Keratinocyte (primary cell): ENCODE results near the gene HDHD5. TPM values are rescaled to one million over a fixed set of nuclear protein-coding genes. Genes with fewer than 3 reads are reported as not detected.

Experiments
- DNase-seq: peaks from one replicate; pipeline ENCODE4 v3.0.0-alpha.2; 2011; ENCODE audit warnings: low read depth, missing footprints, low spot score
- FAIRE-seq: peaks from 2 replicates; lab custom pipeline; 2011; peaks lifted over from hg19 to GRCh38; lab: Jason Lieb, UNC
- H2AFZ ChIP-seq: 2 replicates; pipeline ENCODE4 v1.6.0; 2012; ENCODE audit warnings: low read length, control low read depth, inconsistent platforms; ENCODE audit not compliant: control insufficient read depth
- H3K27ac ChIP-seq: 2 replicates; pipeline ENCODE4 v1.5.1; 2011; ENCODE audit warnings: low read length; ENCODE audit not compliant: control insufficient read depth, insufficient read depth
- H3K27me3 ChIP-seq: 3 replicates; pipeline ENCODE4 v1.6.0; 2011; ENCODE audit warnings: low read length; ENCODE audit not compliant: control insufficient read depth, insufficient read depth; ENCODE audit errors: extremely low read depth
- H3K36me3 ChIP-seq, 2 experiments: 2 replicates in 1 of 2; 3 replicates in 1 of 2; pipeline ENCODE4 v1.5.1; 2011; ENCODE audit warnings: low read length in 2 of 2, mild to moderate bottlenecking in 1 of 2; ENCODE audit not compliant: control insufficient read depth in 2 of 2, insufficient read depth in 2 of 2; ENCODE audit errors: extremely low read depth in 1 of 2
- H3K4me1 ChIP-seq: 3 replicates; pipeline ENCODE4 v1.5.1; 2011; ENCODE audit warnings: low read length; ENCODE audit not compliant: control insufficient read depth, insufficient read depth; ENCODE audit errors: extremely low read depth
- H3K4me2 ChIP-seq: 3 replicates; pipeline ENCODE4 v1.6.0; 2011; ENCODE audit warnings: low read depth, low read length; ENCODE audit not compliant: control insufficient read depth, insufficient read depth; ENCODE audit errors: extremely low read depth
- H3K4me3 ChIP-seq, 3 experiments: fragments of 200-600 bp in 1 of 3; sonication (generic) in 1 of 3; 2 replicates in 2 of 3; 3 replicates in 1 of 3; pipeline ENCODE4 v1.5.1; 2011 to 2016; ENCODE audit warnings: low read length in 3 of 3, mild to moderate bottlenecking in 3 of 3, control low read depth in 2 of 3, inconsistent platforms in 1 of 3, low read depth in 1 of 3, mixed read lengths in 1 of 3, mixed run types in 1 of 3, moderate library complexity in 1 of 3; ENCODE audit not compliant: control insufficient read depth in 2 of 3, insufficient read depth in 2 of 3; ENCODE audit errors: extremely low read depth in 1 of 3
- H3K79me2 ChIP-seq: 2 replicates; pipeline ENCODE4 v1.6.0; 2012; ENCODE audit warnings: low read length; ENCODE audit not compliant: control insufficient read depth, insufficient read depth
- H3K9ac ChIP-seq: 3 replicates; pipeline ENCODE4 v1.6.0; 2011; ENCODE audit warnings: low read length; ENCODE audit not compliant: control insufficient read depth, insufficient read depth; ENCODE audit errors: extremely low read depth
- H3K9me1 ChIP-seq: 3 replicates; pipeline ENCODE4 v1.6.0; 2011; ENCODE audit warnings: low read length; ENCODE audit not compliant: control insufficient read depth, insufficient read depth; ENCODE audit errors: extremely low read depth
- H3K9me3 ChIP-seq: 2 replicates; pipeline ENCODE4 v1.5.1; 2012; ENCODE audit warnings: low read depth, low read length; ENCODE audit not compliant: control insufficient read depth
- H4K20me1 ChIP-seq: 3 replicates; pipeline ENCODE4 v1.6.0; 2011; ENCODE audit warnings: low read length; ENCODE audit not compliant: control insufficient read depth, insufficient read depth; ENCODE audit errors: extremely low read depth
- EZH2 ChIP-seq: IDR thresholded peaks from one replicate; pipeline ENCODE4 v1.6.1; 2012; ENCODE audit warnings: inconsistent platforms, mild to moderate bottlenecking, low read length, moderate library complexity
- dilution Hi-C: fragments of 300-500 bp; cut with MboI; formaldehyde crosslinking; loops from one replicate; pipeline ENCODE4 v1.7.0; 2020; ENCODE audit warnings: low sequenced_read_pairs; ENCODE audit not compliant: extremely low pct_ligation_motif_present
- polyA plus RNA-seq, 5 experiments: library from polyadenylated mRNA; depleted of rRNA in 3 of 5; stranded (reverse) in 3 of 5; stranded (forward) in 1 of 5; unstranded in 1 of 5; fragments of >200 nt; gene quantifications; 1 replicate in 1 of 5; 2 replicates in 3 of 5; 3 replicates in 1 of 5; pipeline versions ENCODE4 v1.2.1 to v1.2.3, GENCODE V29; 2011 to 2012; ENCODE audit warnings: missing spikeins in 2 of 5, low read depth in 1 of 5, low replicate concordance in 1 of 5
- TF ChIP-seq, protein P1 (sequence below), 3 experiments: IDR thresholded peaks in 1 of 3; conservative IDR thresholded peaks in 1 of 3; optimal IDR thresholded peaks in 1 of 3; 2 replicates in 2 of 3; 3 replicates in 1 of 3; pipeline versions ENCODE3 to v1.5.1; 2011; ENCODE audit warnings: low read length in 3 of 3, mild to moderate bottlenecking in 3 of 3, moderate library complexity in 2 of 3, control low read depth in 1 of 3, inconsistent platforms in 1 of 3; ENCODE audit not compliant: insufficient read depth in 2 of 3; ENCODE audit errors: extremely low read depth in 1 of 3

Gene HDHD5
- polyA plus RNA-seq, 1 donor (not counting 4 experiments of a cell fraction or from before 2014, with no cell fraction given): 22.6 TPM

DNA sequence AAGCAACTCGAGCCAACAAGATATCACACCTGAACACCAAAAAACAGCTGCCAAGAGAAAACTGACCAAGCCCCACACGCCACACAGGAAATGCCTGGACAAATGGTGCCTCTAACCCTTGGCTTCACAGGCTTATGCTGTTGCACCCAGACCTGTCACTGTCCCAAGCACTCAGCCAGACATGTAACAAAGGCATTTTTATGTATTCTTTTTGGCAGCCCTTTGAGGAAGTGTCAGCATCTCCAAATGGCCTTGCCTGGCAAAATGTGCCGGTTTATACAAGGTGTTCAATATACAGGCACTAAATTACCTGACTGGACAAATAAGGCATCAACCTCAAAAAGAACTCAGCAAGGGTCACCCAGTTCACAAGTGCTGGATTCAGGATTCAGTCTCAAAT is 6.1 kb downstream of the HDHD5 start:
- FAIRE-seq (no peak), DNase-seq (no peak)
- Histone ChIP-seq H3K27ac (no peak overlapping the region), H3K9ac (no peak overlapping the region), H3K36me3 (peaks cover 6 to 9% of the 10 kb centered on the region in 2 experiments), H3K4me2 (no peak overlapping the region), H2AFZ (no peak overlapping the region), H3K79me2 (peaks cover 59% of the 10 kb centered on the region), H3K4me3 (no peak overlapping the region), H3K27me3 (no peaks in the 10 kb centered on the region), H3K9me3 (no peaks in the 10 kb centered on the region), H4K20me1 (peaks cover 2% of the 10 kb centered on the region), H3K4me1 (peaks cover 4% of the 10 kb centered on the region), H3K9me1 (no peaks in the 10 kb centered on the region)
- TF ChIP-seq EZH2: no peak
- TF ChIP-seq, protein P1, sequence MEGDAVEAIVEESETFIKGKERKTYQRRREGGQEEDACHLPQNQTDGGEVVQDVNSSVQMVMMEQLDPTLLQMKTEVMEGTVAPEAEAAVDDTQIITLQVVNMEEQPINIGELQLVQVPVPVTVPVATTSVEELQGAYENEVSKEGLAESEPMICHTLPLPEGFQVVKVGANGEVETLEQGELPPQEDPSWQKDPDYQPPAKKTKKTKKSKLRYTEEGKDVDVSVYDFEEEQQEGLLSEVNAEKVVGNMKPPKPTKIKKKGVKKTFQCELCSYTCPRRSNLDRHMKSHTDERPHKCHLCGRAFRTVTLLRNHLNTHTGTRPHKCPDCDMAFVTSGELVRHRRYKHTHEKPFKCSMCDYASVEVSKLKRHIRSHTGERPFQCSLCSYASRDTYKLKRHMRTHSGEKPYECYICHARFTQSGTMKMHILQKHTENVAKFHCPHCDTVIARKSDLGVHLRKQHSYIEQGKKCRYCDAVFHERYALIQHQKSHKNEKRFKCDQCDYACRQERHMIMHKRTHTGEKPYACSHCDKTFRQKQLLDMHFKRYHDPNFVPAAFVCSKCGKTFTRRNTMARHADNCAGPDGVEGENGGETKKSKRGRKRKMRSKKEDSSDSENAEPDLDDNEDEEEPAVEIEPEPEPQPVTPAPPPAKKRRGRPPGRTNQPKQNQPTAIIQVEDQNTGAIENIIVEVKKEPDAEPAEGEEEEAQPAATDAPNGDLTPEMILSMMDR (optimal IDR thresholded peaks at IDR 0.05 in 1 of 3, IDR thresholded peaks at IDR 0.05 in 1 of 3, conservative IDR thresholded peaks at IDR 0.05 in 1 of 3; ENCODE audit: extremely low read depth in 1 of 3, insufficient read depth in 2 of 3, low read length in 3 of 3): no peak
- dilution Hi-C loops: no loop called here

DNA sequence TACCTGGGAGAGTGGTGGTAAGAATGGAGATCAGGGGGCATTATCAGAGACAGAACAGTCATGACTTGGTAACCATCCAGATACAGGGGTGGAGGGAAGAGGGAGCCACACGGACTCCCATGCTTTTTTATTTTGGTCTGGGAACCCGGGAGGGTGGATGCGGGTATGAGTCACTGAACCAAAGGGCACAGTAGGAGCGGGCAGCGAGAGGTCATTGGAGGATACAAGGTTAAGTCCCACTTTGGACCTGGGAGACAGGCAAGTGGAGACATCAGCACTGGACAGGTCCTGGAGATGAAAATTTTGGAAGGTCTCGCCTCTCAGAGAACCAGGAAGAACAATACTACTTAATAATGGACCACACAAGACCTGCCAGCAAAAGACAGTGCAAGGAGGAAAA is 6.7 kb downstream of the HDHD5 start:
- Histone ChIP-seq H3K36me3 (peaks cover 6 to 9% of the 10 kb centered on the region in 2 experiments), H2AFZ (no peak overlapping the region), H3K9ac (no peak overlapping the region), H3K4me3 (no peak overlapping the region), H3K4me1 (no peaks in the 10 kb centered on the region), H3K27me3 (no peaks in the 10 kb centered on the region), H3K9me1 (no peaks in the 10 kb centered on the region), H3K9me3 (no peaks in the 10 kb centered on the region), H3K79me2 (peaks cover 56% of the 10 kb centered on the region), H4K20me1 (peaks cover 2% of the 10 kb centered on the region), H3K27ac (no peak overlapping the region), H3K4me2 (no peak overlapping the region)
- DNase-seq: no peak
- TF ChIP-seq EZH2: no peak
- TF ChIP-seq, protein P1 (optimal IDR thresholded peaks at IDR 0.05 in 1 of 3, IDR thresholded peaks at IDR 0.05 in 1 of 3, conservative IDR thresholded peaks at IDR 0.05 in 1 of 3; ENCODE audit: extremely low read depth in 1 of 3, insufficient read depth in 2 of 3, low read length in 3 of 3): no peak
- dilution Hi-C loops: no loop called here
- FAIRE-seq: no peak
